Measurements from ENCODE around the gene WWOX. TPM values are rescaled to one million over a fixed set of nuclear protein-coding genes. Genes with fewer than 3 reads are reported as not detected.

The WWOX gene
- total RNA-seq, 2 experiments from 2014 or later: 16.6 to 19.0 TPM

DNA sequence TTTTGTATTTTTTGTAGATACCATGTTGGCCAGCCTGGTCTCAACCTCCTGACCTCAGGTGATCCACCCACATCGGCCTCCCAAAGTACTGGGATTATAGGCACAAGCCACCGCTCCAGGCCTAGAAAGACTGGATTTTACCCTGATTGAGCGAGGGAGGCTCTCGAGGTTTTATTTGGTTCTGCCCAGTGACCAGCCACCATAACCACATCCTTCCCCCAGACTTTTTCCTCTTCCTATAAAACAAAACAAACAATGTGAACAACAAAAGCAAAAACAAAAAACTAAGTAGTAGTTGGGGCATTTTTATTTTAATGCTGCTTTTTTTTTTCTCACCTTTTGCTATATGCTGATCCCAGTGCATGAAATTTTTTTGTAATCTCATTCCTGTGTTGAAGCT is 991.5 kb downstream of the WWOX start:
- no peak overlapping the region for H3K4me3 Mint-ChIP-seq
- H3K27me3 Mint-ChIP-seq: peaks cover 17% of the 10 kb centered on the region
- ChIA-PET CTCF (interaction anchor here (1.1 to 1.4 kb wide), 2 partner anchors 10 to 191 kb away, joined by 4 read pairs; no protein-coding TSS in a partner anchor), POLR2A (interaction anchor here (1.3 to 3.0 kb wide), 3 partner anchors 14 to 509 kb away, joined by 3 to 16 read pairs (median 4); partner anchors contain the start of gene MAF)
- peak; percentile 25 for DNase-seq
- H3K4me1 Mint-ChIP-seq: peaks cover 46% of the 10 kb centered on the region
- no peaks in the 10 kb centered on the region for H3K36me3 Mint-ChIP-seq (ENCODE audit: low read depth)
- H3K27ac Mint-ChIP-seq: no peak overlapping the region
- peaks cover 2% of the 10 kb centered on the region for H3K9me3 Mint-ChIP-seq

DNA sequence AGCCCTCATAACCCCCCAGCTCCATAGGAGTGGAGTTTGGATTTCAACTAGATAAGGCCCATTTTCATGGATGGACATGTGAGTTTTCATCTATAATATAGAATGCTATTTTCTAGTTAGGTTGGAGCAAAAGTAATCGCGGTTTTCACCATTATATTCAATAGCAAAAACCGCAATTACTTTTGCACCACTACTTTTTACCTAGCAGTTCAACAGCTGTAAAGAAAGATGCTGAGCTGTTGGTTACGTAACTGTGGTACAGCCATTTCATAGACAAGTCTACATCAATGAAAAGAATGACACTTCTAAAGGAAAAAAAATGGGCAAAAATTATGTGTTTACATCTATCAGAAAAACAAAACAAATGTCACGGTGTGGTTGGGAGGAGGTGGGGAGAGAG is 993.4 kb downstream of the WWOX start:
- Mint-ChIP-seq H3K27me3 (peaks cover 17% of the 10 kb centered on the region), H3K4me1 (peaks cover 46% of the 10 kb centered on the region), H3K9me3 (peaks cover 2% of the 10 kb centered on the region), H3K36me3 (ENCODE audit: low read depth) (no peaks in the 10 kb centered on the region), H3K4me3 (no peak overlapping the region), H3K27ac (no peak overlapping the region)
- CTCF ChIA-PET: no interaction called here
- no peak for DNase-seq
- POLR2A ChIA-PET: interaction anchor here (0.7 kb wide), 1 partner anchor 509 kb away, joined by 4 read pairs; no protein-coding TSS in a partner anchor

DNA sequence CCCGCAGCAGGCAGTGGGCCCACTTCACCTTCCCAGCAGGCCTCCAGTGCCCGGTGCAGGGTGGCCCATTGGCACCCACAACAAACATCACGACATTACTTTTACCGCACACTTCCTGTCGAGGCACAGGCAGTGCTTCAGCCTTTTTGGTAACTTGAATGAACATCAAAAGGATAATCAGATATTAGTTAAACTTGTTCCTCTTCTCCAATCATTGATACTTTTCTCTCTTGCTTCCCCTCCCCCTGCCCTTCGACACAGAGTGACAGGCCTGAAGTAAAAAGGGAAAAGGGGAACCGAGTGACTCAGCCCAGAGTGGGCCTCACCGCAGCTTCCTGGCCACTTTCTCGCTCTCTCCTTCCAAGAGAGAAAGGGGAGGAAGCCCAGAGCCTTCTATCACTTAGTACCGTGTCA is 994.1 kb downstream of the WWOX start:
- CTCF ChIA-PET: interaction anchor here (0.6 kb wide), 1 partner anchor 324 kb away, joined by 3 read pairs; no protein-coding TSS in a partner anchor
- Mint-ChIP-seq H3K27ac (no peak overlapping the region), H3K4me3 (no peak overlapping the region), H3K27me3 (peaks cover 17% of the 10 kb centered on the region), H3K36me3 (ENCODE audit: low read depth) (no peaks in the 10 kb centered on the region), H3K9me3 (peaks cover 2% of the 10 kb centered on the region), H3K4me1 (peaks cover 45% of the 10 kb centered on the region)
- POLR2A ChIA-PET: interaction anchor here (0.7 kb wide), 1 partner anchor 509 kb away, joined by 4 read pairs; no protein-coding TSS in a partner anchor
- DNase-seq: peak; percentile 47

DNA sequence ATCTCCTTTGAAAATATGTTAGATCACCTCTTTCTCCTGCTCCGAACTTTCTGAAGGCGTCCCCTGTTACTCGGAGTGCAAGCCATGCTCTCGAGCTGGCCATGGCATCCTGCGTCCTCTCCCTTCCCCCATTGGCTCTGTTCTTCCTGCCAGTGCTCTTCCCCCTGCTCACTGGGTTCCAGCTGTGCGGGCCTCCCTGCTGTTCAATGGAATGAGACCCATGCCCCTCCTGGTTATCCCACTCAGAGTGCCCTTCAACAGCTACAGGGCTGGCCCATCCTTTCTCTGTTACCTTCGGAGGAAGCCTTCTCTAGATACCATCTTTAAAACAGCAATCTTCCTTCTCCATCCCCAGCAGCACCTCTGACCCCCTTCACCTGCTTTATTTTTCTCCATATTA is 996.8 kb downstream of the WWOX start:
- ChIA-PET POLR2A (no interaction called here), CTCF (no interaction called here)
- Mint-ChIP-seq H3K4me1 (peaks cover 20% of the 10 kb centered on the region), H3K36me3 (ENCODE audit: low read depth) (no peaks in the 10 kb centered on the region), H3K4me3 (no peak overlapping the region), H3K27ac (no peak overlapping the region), H3K9me3 (no peaks in the 10 kb centered on the region), H3K27me3 (peaks cover 17% of the 10 kb centered on the region)
- no peak for DNase-seq

DNA sequence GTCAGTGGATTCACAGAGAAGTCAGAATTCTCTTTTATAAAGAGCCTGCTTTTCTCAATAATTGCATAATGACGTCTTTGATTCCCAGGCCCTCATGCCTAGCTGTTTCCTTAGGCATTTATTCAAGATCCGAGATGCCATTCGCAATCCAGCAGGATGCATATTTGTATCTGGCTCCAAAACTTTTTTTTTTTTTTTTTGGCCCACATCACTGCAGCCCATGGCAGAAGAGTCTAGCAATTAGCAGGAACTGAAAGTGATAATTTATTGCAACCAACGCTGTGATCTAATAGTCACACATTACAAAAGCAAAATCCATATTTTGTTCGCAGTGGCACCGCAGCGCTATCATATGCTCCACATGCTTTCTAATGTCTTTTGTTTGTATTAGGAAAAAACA is 997.7 kb downstream of the WWOX start:
- Mint-ChIP-seq H3K4me1 (peaks cover 14% of the 10 kb centered on the region), H3K27ac (no peak overlapping the region), H3K4me3 (no peak overlapping the region), H3K36me3 (ENCODE audit: low read depth) (no peaks in the 10 kb centered on the region), H3K9me3 (no peaks in the 10 kb centered on the region), H3K27me3 (peaks cover 17% of the 10 kb centered on the region)
- ChIA-PET POLR2A (no interaction called here), CTCF (no interaction called here)
- DNase-seq: no peak

DNA sequence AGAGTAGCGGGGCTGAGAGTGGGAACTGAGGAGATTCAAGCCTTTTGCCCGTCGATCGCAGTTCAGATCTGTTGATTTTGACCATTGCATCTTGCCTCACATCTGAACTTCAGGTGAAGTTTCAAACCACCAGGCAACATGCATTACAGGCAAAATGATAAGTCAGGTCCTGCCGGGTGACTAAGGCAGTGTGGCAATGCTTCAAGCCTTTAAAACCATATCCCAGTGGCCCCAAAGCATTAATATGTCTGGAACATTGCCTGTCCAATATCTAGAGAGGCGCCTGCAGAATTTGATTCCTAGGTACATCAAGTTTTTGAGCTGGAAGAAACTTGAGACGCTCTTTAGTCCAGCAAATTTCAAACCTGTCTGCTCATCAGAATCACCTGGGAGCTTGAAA is 998.3 kb downstream of the WWOX start:
- H3K4me3 Mint-ChIP-seq: no peak overlapping the region
- H3K4me1 Mint-ChIP-seq: peaks cover 10% of the 10 kb centered on the region
- H3K27ac Mint-ChIP-seq: no peak overlapping the region
- H3K27me3 Mint-ChIP-seq: peaks cover 17% of the 10 kb centered on the region
- no peaks in the 10 kb centered on the region for H3K9me3 Mint-ChIP-seq
- ChIA-PET POLR2A (no interaction called here), CTCF (no interaction called here)
- no peak for DNase-seq
- H3K36me3 Mint-ChIP-seq (ENCODE audit: low read depth): no peaks in the 10 kb centered on the region

DNA sequence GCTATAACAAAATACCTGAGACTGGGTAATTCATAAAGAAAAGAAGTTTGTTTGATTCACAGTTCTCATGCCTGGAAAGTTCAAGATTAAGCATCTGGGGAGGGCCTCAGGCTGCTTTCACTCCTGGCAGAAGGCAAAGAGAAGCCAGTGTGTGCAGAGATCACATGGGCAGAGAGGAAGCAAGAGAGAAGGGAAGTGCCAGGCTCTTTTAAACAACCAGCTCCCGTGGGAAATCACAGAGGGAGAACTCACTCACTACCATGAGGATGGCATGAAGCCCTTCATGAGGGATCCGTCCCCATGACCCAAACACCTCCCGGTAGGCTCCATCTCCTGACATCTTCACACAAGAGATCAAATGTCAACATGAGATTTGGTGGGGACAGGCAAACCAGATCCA is 999.5 kb downstream of the WWOX start:
- H3K36me3 Mint-ChIP-seq (ENCODE audit: low read depth): no peaks in the 10 kb centered on the region
- no peak overlapping the region for H3K27ac Mint-ChIP-seq
- ChIA-PET POLR2A (no interaction called here), CTCF (no interaction called here)
- peaks cover 1% of the 10 kb centered on the region for H3K4me1 Mint-ChIP-seq
- H3K27me3 Mint-ChIP-seq: peaks cover 19% of the 10 kb centered on the region
- H3K9me3 Mint-ChIP-seq: no peaks in the 10 kb centered on the region
- no peak overlapping the region for H3K4me3 Mint-ChIP-seq
- DNase-seq: no peak

DNA sequence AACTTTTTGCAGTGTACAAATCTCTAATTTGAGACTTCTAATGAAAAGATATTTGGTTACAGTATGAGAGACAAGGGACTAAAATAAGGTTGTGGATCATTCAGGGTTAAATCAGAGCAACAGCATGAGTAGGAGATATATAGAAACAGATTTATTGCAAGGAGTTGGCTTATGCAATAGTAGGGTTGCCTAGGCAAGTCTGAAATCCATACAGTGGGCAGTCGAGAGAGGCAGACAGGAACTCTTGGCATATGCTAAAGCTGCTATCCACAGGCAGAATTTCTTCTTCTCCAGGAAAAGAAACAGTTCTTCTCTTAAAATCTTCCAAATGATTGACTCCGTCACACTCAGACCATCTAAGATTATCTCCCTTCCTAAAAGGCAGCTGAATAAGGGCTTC is 1000.3 kb downstream of the WWOX start:
- H3K4me1 Mint-ChIP-seq: no peaks in the 10 kb centered on the region
- H3K27me3 Mint-ChIP-seq: peaks cover 16% of the 10 kb centered on the region
- no peaks in the 10 kb centered on the region for H3K9me3 Mint-ChIP-seq
- H3K36me3 Mint-ChIP-seq (ENCODE audit: low read depth): no peaks in the 10 kb centered on the region
- H3K4me3 Mint-ChIP-seq: no peak overlapping the region
- ChIA-PET CTCF (no interaction called here), POLR2A (no interaction called here)
- no peak overlapping the region for H3K27ac Mint-ChIP-seq
- DNase-seq: no peak

DNA sequence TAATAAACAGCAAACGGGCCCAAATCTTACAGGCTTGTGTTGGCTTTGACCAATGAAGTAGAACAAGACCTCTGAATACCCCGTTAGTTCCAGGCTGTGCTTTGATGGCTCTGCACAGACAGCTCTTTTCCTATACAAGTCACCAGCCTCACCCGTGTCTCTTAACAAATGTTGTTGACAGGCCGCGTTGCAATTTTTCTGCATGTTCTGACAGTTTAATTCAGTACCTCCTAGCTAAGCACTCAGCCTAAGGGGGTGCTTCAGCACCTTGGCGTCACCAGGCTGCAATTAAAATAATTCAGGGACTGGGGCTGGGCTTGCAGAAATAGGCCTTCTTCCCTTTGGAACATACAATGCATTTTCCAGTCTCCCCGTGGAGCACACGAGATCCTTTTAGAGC is 1001.0 kb downstream of the WWOX start:
- DNase-seq: no peak
- Mint-ChIP-seq H3K27me3 (peaks cover 12% of the 10 kb centered on the region), H3K4me3 (no peak overlapping the region), H3K36me3 (ENCODE audit: low read depth) (no peaks in the 10 kb centered on the region), H3K9me3 (no peaks in the 10 kb centered on the region), H3K27ac (no peak overlapping the region), H3K4me1 (no peaks in the 10 kb centered on the region)
- ChIA-PET CTCF (no interaction called here), POLR2A (no interaction called here)

DNA sequence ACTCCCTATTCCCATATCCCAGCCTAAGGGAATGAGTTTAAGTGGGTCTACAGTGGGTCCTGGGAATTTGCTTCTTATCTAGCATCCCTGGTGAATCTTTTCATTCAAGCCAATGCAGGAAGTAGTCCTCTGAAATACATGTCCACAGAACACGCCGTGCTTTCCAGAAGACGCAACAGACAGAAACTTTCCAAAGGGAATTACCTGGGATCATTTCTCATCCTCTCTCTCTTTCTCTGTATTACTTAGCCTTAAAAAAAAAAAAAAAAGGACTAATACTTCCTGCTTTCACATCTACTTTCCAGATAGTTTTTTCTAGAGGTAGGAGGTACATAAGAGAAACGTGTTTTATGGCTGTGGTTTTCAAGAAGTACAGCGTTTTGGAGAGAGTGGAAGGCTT is 1002.0 kb downstream of the WWOX start:
- POLR2A ChIA-PET: no interaction called here
- Mint-ChIP-seq H3K9me3 (no peaks in the 10 kb centered on the region), H3K36me3 (ENCODE audit: low read depth) (no peaks in the 10 kb centered on the region), H3K27ac (no peak overlapping the region), H3K27me3 (peaks cover 6% of the 10 kb centered on the region), H3K4me1 (no peaks in the 10 kb centered on the region), H3K4me3 (no peak overlapping the region)
- no peak for DNase-seq
- CTCF ChIA-PET: no interaction called here

DNA sequence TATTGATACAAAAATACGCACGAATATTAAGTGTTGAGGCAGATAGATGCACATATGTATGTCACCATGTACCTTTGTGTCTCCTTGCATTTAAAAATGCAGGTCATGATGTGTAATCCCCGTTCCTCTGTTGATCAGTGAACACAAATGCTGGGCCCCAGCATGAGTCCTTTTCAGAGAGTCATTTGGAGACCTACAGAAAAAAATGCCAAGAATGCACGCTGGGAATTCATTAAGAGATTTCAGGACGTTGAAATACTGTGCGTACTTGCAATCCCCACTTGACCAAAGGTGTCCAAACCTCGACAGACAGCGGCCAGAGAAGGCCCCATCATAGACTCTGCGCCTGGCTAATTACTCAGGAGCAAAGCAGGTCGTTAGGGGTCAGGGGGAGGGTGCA is 1005.1 kb downstream of the WWOX start:
- Mint-ChIP-seq H3K4me3 (no peak overlapping the region), H3K27ac (no peak overlapping the region), H3K27me3 (peaks cover 2% of the 10 kb centered on the region), H3K4me1 (no peaks in the 10 kb centered on the region), H3K36me3 (ENCODE audit: low read depth) (no peaks in the 10 kb centered on the region), H3K9me3 (no peaks in the 10 kb centered on the region)
- ChIA-PET POLR2A (no interaction called here), CTCF (no interaction called here)
- no peak for DNase-seq

DNA sequence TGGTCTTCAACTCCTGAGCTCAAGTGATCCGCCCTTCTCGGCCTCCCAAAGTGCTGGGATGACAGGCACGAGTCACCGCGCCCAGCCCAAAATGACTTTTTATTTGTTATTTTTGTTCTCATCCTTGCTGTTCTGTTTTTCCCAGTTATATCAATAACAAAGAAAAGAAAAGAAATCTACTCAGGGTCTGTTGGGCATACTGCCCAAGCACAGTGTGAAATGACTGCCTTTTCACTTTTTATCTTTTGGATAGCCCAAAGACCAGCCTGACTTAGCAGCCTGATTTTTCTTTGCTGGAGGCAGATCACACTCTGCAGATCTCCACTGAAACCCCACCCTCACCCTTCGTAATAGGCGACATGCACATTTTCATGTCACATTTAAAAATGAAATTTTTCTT is 1007.8 kb downstream of the WWOX start:
- no peak for DNase-seq
- Mint-ChIP-seq H3K27me3 (peaks cover 2% of the 10 kb centered on the region), H3K36me3 (ENCODE audit: low read depth) (no peaks in the 10 kb centered on the region), H3K4me1 (no peaks in the 10 kb centered on the region), H3K27ac (no peak overlapping the region), H3K9me3 (no peaks in the 10 kb centered on the region), H3K4me3 (no peak overlapping the region)
- ChIA-PET CTCF (no interaction called here), POLR2A (no interaction called here)

DNA sequence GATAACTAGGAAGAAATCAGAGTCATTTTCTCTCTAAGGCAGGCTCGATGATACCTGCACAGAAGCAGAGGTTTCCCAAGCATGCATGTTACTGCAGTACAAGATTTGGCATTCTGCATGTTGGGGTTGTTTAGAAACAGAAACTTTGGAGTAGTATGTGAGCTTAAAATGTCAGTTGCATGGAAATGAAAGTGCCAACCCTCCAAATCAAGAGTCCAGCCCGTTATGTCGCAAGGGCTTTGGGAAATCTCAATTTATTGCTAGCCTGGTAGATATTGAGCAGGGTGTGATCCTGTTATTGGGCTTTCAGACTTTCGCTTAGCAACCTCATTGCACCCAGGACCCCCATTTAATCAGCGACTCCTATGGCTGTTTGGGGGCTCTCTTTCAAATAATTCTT is 1010.3 kb downstream of the WWOX start:
- ChIA-PET POLR2A (interaction anchor here (1.3 kb wide), 1 partner anchor 36 kb away, joined by 3 read pairs; no protein-coding TSS in a partner anchor), CTCF (no interaction called here)
- Mint-ChIP-seq H3K4me1 (no peaks in the 10 kb centered on the region), H3K36me3 (ENCODE audit: low read depth) (no peaks in the 10 kb centered on the region), H3K27ac (no peak overlapping the region), H3K27me3 (no peaks in the 10 kb centered on the region), H3K4me3 (no peak overlapping the region), H3K9me3 (no peaks in the 10 kb centered on the region)
- DNase-seq: no peak

DNA sequence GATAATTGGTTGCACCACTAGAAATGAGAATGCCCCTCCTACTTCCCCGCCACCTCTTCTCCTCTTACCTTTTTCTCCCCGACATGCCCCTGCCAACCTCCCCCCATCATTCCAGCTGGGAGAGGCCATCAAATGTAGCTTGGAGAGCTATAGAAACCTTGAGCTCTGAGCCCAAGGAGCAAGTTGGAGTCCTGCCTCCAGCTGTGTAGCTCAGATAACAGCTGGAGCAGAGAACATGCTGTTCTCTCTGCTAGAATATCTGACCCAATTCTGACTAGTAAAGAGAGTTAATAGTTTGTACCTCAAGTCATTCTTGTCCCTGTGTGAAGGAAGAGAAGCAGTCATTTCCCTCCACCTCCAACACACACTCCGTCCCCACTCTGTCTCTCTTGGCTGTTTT is 1010.8 kb downstream of the WWOX start:
- Mint-ChIP-seq H3K4me3 (no peak overlapping the region), H3K36me3 (ENCODE audit: low read depth) (no peaks in the 10 kb centered on the region), H3K9me3 (no peaks in the 10 kb centered on the region), H3K27me3 (no peaks in the 10 kb centered on the region), H3K4me1 (no peaks in the 10 kb centered on the region), H3K27ac (no peak overlapping the region)
- ChIA-PET CTCF (no interaction called here), POLR2A (interaction anchor here (1.3 kb wide), 1 partner anchor 37 kb away, joined by 3 read pairs; no protein-coding TSS in a partner anchor)
- no peak for DNase-seq

All from activated CD4-positive, alpha-beta memory T cell treated with anti-CD3 and anti-CD28 coated beads, Interleukin-2, amount 10 ng/mL, durations not matched to agents 7 days and 5 days (primary cell).